Loucy (cell line): ENCODE measurements around the gene KIZ.

ENCODE experiments used
- H2AFZ ChIP-seq: fragments of 200-600 bp; sonication (generic); 2 replicates; pipeline ENCODE4 v1.6.0; 2016; ENCODE audit warnings: antibody characterized with exemption, mild to moderate bottlenecking, low read length, moderate library complexity
- H3F3A ChIP-seq: fragments of 200-600 bp; 2 replicates; pipeline ENCODE4 v1.6.0; 2016; ENCODE audit warnings: antibody characterized with exemption, low read depth, mild to moderate bottlenecking
- H3K27me3 ChIP-seq: fragments of 200-600 bp; sonication (generic); 2 replicates; pipeline ENCODE4 v1.6.1; 2014; ENCODE audit warnings: low read length, mild to moderate bottlenecking; ENCODE audit not compliant: insufficient read depth, poor library complexity, severe bottlenecking
- H3K36me3 ChIP-seq: fragments of 200-600 bp; sonication (generic); 2 replicates; pipeline ENCODE4 v1.6.1; 2016; ENCODE audit warnings: low read length; ENCODE audit not compliant: insufficient read depth
- H3K4me1 ChIP-seq: fragments of 200-600 bp; sonication (generic); 2 replicates; pipeline ENCODE4 v1.5.1; 2014; ENCODE audit warnings: low read length, mild to moderate bottlenecking; ENCODE audit not compliant: insufficient read depth, poor library complexity, severe bottlenecking
- H3K4me2 ChIP-seq: fragments of 200-600 bp; sonication (generic); 2 replicates; pipeline ENCODE4 v1.6.0; 2014; ENCODE audit warnings: antibody characterized with exemption, low read length, low read depth, mild to moderate bottlenecking; ENCODE audit not compliant: poor library complexity, severe bottlenecking
- H3K4me3 ChIP-seq: fragments of 200-600 bp; sonication (generic); 2 replicates; pipeline ENCODE4 v1.5.1; 2014; ENCODE audit warnings: low read length, mild to moderate bottlenecking, mixed read lengths; ENCODE audit not compliant: poor library complexity, severe bottlenecking
- H3K79me2 ChIP-seq: fragments of 200-600 bp; sonication (generic); 2 replicates; pipeline ENCODE4 v1.6.1; 2014; ENCODE audit warnings: low read length; ENCODE audit not compliant: insufficient read depth
- H3K9ac ChIP-seq: fragments of 200-600 bp; sonication (generic); 2 replicates; pipeline ENCODE4 v1.6.0; 2014; ENCODE audit warnings: mild to moderate bottlenecking, low read depth, low read length, moderate library complexity; ENCODE audit not compliant: poor library complexity, severe bottlenecking
- H3K9me2 ChIP-seq: fragments of 200-600 bp; sonication (generic); replicated peaks from 2 replicates; pipeline ENCODE4 v1.6.1; 2016; ENCODE audit warnings: low read depth, low read length, mixed read lengths
- H3K9me3 ChIP-seq: fragments of 200-600 bp; sonication (generic); 2 replicates; pipeline ENCODE4 v1.6.1; 2014; ENCODE audit warnings: mild to moderate bottlenecking, antibody characterized with exemption, low read length, low read depth; ENCODE audit not compliant: insufficient read depth
- H4K20me1 ChIP-seq: fragments of 200-600 bp; sonication (generic); 2 replicates; pipeline ENCODE4 v1.6.0; 2014; ENCODE audit warnings: antibody characterized with exemption, low read length, mild to moderate bottlenecking; ENCODE audit not compliant: insufficient read depth, poor library complexity, severe bottlenecking
- EZH2phosphoT487 ChIP-seq: fragments of 200-600 bp; IDR thresholded peaks from 2 replicates; pipeline ENCODE4 v1.6.1; 2018; ENCODE audit warnings: antibody characterized with exemption, mild to moderate bottlenecking, moderate library complexity, borderline replicate concordance
- TF ChIP-seq, protein P1 (sequence below): fragments of 200-600 bp; sonication (generic); conservative IDR thresholded peaks from 2 replicates; pipeline ENCODE4 v1.5.1; 2014; ENCODE audit warnings: mild to moderate bottlenecking, antibody characterized with exemption, low read length

The KIZ gene

DNA sequence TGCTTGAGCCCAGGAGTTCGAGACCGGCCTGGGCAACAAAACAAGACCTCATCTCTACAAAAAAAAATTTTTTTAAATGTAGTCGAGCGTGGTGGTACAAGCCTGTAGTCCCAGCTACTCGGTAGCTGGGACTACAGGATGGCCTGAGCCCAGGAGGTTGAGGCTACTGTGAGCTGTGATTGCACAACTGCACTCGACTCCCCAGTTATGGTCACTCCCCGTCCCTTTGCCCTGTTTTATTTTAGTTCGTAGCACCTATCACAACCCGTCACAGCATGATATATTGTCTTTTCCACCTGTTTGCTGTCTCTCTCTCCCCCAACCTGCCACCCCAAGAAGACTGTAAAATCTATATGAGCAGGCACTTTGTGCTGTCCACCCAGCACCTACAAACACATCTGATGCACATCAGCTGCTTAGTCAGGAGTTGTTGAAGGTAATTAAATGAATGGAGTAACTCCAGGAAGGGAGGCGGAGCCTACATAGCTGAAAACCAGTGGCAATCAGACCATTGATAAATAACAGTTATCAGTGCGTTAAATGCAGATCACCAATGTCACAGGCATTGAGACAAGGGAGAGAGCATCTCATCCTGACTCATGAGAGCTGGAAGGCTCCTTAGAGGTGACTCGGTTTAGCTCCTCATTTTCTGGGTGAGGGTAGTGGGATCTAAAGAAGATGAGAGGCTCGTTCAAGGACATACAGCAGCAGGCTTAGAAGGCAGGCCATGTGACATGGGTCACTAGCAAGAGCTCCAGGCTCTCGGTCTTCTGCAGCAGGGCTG, 162.9 kb downstream of the KIZ start:
- Histone ChIP-seq H3K79me2 (no peaks in the 10 kb centered on the region), H3K4me2 (no peak overlapping the region), H3F3A (no peaks in the 10 kb centered on the region), H3K27me3 (no peaks in the 10 kb centered on the region), H3K4me1 (no peaks in the 10 kb centered on the region), H2AFZ (no peak overlapping the region), H3K9me3 (no peaks in the 10 kb centered on the region), H3K4me3 (no peak overlapping the region), H3K9me2 (no peaks in the 10 kb centered on the region), H3K36me3 (no peaks in the 10 kb centered on the region), H4K20me1 (no peaks in the 10 kb centered on the region), H3K9ac (no peak overlapping the region)
- TF ChIP-seq, protein P1, sequence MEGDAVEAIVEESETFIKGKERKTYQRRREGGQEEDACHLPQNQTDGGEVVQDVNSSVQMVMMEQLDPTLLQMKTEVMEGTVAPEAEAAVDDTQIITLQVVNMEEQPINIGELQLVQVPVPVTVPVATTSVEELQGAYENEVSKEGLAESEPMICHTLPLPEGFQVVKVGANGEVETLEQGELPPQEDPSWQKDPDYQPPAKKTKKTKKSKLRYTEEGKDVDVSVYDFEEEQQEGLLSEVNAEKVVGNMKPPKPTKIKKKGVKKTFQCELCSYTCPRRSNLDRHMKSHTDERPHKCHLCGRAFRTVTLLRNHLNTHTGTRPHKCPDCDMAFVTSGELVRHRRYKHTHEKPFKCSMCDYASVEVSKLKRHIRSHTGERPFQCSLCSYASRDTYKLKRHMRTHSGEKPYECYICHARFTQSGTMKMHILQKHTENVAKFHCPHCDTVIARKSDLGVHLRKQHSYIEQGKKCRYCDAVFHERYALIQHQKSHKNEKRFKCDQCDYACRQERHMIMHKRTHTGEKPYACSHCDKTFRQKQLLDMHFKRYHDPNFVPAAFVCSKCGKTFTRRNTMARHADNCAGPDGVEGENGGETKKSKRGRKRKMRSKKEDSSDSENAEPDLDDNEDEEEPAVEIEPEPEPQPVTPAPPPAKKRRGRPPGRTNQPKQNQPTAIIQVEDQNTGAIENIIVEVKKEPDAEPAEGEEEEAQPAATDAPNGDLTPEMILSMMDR, result no peak
- TF ChIP-seq EZH2phosphoT487, result no peak

DNA sequence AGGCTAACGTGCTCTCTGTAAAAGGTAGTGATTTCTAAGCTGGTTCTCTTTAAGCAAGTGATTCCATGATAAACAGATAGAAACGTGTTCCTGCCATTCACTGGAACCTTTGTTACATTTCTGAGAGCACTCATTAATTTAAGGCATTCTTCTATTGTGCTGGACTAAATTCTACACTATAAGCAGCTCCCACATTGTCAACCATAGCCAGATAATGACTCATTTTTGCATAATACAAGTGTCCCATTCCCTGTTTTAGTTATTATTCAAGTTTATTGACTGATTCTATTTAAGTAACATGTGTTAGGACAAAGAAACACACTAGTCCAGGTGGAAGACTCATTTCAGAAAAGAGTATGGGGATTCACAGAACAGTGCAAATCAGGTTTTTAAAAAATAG, 163.8 kb downstream of the KIZ start:
- TF ChIP-seq EZH2phosphoT487, result no peak
- TF ChIP-seq, protein P1, result no peak
- H3K27me3 ChIP-seq, result no peaks in the 10 kb centered on the region
- no peaks in the 10 kb centered on the region for H3K36me3 ChIP-seq
- no peaks in the 10 kb centered on the region for H3K4me1 ChIP-seq
- H3F3A ChIP-seq, result no peaks in the 10 kb centered on the region
- no peak overlapping the region for H2AFZ ChIP-seq
- H4K20me1 ChIP-seq, result no peaks in the 10 kb centered on the region
- no peak overlapping the region for H3K4me3 ChIP-seq
- no peaks in the 10 kb centered on the region for H3K79me2 ChIP-seq
- no peak overlapping the region for H3K4me2 ChIP-seq
- no peak overlapping the region for H3K9ac ChIP-seq
- no peaks in the 10 kb centered on the region for H3K9me3 ChIP-seq
- no peaks in the 10 kb centered on the region for H3K9me2 ChIP-seq

DNA sequence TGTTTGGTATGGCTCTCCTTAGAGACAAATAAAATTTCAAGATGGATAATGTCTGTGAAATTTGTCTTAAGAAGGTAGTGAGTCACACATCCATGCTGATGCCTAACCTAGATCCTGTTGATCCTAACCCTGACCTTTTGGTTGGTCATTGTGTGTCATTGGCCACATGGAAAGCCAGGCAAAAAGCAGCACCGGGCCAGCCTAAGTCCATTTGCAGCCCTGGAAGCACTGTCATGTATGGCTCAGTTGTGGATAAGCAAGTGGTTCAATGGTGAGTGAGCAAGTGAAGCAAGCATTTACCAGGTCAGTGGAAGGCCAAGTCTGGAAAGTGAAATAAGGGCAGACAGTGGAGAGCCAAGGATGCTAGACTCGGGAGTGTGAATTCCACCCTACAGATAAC, 165.1 kb downstream of the KIZ start:
- H3K9me2 ChIP-seq, result no peaks in the 10 kb centered on the region
- no peaks in the 10 kb centered on the region for H3K27me3 ChIP-seq
- no peak overlapping the region for H2AFZ ChIP-seq
- no peak overlapping the region for H3K4me3 ChIP-seq
- no peaks in the 10 kb centered on the region for H3F3A ChIP-seq
- no peaks in the 10 kb centered on the region for H3K9me3 ChIP-seq
- H3K79me2 ChIP-seq, result no peaks in the 10 kb centered on the region
- TF ChIP-seq EZH2phosphoT487, result no peak
- TF ChIP-seq, protein P1, result no peak
- no peak overlapping the region for H3K4me2 ChIP-seq
- H3K4me1 ChIP-seq, result no peaks in the 10 kb centered on the region
- no peak overlapping the region for H3K9ac ChIP-seq
- H4K20me1 ChIP-seq, result no peaks in the 10 kb centered on the region
- H3K36me3 ChIP-seq, result no peaks in the 10 kb centered on the region
